DMS79 (cell line): ENCODE measurements around the gene CENPV.
"Not testable (repeated sequence)": the region's sequence is repeated elsewhere in the genome, so short reads cannot be mapped to it uniquely, and the experiment has no call there.

Experiments
- DNase-seq: peaks from one replicate; lab custom pipeline; 2025; lab: John Stamatoyannopoulos, UW

The CENPV gene

DNA sequence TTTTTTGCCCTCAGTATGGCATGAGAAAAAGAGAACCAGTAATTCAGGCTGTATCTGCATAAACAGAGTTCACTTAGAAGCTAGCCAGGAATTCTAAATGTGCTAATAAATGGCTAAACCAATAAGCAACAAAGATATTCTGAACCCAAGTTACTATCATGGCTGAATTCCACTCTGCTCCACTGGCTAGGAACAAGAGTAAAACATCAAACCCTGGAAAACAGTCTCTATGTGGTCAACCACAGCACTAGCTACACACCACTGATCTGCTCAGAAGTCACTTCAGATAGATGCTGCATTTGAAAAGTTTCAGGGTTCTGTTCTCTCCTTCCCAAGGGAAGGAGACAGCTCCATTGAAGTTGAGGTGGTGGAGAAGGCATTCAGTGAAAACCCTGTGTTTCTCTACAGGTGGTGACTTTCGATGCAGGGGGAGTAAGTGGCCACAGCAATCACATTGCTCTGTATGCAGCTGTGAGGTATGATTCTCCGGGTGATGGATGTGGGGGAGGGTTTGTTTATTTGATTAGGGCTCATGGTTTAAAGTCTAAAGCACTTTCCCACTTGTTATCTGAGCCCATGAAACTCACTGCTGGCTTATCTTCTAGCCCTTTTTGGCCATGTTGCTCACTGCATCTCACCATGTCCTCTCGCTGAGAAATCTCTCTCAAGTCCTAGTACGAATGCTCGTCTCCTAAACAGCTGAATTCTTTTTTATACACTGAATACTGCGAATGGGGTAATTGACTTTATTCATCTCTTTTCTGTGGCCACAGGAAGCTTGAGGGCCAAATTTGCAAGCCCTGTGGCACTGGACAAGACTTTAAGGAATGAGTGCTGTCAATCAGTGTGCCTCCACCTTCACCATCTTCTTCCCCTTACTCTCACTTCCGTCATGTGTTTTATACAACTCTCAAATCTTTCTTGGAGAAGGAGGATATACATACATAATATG, 39.9 kb downstream of the CENPV start:
- DNase-seq: no peak

GRCh38 chr17:16312061-16312460, 41.2 kb downstream of the CENPV start:
- DNase-seq: not testable (repeated sequence)

DNA sequence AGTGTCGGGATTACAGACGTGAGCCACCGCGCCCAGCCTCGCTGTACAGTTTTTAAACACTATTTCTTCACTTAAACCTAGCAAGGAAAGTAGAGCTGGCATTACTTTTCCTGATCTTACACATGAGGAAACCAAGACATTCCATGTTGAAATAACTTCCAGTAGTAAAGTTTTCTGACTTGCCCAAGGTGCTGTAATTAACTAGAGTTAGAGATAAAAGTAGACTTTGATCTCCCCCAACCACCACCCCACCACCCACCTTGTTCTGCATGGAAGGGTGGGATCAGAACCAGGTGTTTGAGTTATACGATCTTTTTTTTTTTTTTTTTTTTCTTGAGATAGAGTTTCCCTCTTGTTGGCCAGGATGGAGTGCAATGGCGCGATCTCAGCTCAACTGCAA, 47.1 kb downstream of the CENPV start:
- DNase-seq: no peak

DNA sequence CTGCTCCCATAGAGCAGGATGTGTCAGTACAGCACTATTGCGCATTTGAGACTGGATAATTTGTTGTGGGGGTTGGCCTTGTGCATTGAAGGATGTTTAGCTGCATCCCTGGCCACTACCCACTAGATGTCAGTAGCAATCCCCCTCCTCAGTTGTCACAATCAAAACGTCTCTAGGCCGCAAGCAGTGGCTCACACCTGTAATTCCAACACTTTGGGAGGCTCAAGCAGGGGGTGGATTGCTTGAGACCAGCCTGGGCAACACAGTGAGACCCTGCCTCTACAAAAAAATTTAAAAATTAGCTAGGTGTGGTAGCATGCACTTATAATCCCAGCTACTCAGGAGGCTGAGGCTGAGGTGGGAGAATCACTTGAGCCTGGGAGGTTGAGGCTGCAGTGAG, 48.4 kb downstream of the CENPV start:
- DNase-seq: no peak

DNA sequence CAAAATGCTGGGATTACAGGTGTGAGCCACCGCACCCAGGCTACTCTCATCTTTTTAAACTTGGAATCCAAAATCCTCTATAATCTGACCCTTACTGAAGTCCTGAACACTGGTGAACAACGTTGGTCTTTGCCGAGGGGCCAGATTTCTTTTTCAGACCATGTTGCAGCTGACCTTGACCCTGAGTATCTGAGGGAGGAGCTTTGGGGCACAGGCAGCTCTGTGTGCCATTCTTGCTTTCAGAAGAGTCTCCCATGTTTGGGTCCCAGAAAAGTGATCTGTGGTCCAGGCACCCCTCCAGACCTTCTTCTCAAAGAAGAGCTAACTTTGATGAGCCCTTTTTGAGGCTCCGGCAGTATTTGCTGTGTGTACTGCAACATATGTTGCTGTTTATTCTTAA, 50.4 kb downstream of the CENPV start:
- DNase-seq: no peak

- DNase-seq: no peak
Measured at GRCh38 chr17:16301963-16302855, 51.1 kb downstream of the CENPV start.

DNA sequence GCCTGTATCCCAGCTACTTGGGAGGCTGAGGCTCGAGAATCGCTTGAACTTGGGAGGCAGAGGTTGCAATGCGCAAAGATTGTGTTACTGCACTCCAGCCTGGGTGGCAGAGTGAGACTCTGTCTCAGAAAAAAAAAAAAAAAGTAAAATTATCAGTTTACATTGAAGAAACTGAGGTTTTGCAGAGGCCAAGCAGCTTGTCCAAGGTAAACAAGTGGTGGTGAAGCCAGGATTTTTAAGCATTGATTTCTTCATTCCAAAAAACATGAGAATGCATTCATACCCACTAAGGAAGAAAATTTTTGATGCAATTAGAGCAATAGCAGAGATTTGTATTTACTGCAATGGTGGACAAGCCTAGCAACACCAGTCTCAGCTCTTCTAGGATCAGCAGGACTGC, 52.7 kb downstream of the CENPV start:
- no peak for DNase-seq

DNA sequence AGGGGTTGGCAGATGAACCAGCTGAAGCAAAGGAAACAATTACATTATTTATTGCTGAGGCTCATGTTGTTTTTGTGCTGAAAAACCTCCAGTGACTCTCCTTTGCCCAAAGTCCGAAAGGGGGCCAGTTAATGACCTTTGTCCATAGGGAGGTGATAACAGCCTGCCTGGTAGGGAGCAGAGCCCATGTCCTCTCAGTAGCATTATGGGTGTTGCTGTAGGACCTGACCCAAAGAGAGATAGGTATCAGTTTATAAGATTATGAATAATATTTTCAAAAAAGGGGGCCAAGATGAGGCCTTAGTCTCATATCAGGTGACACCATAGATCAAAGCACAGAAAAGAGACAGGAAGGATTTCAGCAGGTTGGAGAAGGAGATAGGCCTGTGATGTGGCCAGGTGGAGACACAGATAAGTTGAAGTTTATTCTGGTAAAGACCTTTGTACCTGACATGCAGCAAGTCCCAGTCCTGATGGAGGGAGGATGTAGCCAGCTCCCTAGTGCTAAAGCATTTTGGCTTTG, 55.1 kb downstream of the CENPV start:
- no peak for DNase-seq

- no peak for DNase-seq
Measured at GRCh38 chr17:16297367-16298139, 55.7 kb downstream of the CENPV start.

- DNase-seq: not testable (repeated sequence)
Measured at GRCh38 chr17:16296072-16296471, 57.2 kb downstream of the CENPV start.

DNA sequence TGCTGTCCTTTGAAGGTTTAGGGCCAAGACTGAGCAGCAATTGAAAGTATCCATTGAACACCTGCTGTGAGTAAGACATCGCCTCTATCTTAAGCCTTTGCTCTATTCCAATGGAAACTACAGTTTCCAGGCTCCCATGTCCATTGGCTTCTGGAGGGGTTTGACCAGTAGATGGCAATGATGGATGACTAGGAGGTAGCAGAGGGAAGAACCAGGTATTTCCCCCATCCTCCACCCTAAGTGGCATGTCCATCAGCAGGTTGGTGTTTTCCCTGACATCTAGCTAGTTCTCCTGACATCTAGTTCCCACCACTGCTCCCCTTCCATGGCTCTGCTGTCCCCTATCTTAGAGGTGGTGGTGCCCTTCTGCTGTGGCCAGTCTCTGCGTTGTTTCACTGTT, 58.7 kb downstream of the CENPV start:
- DNase-seq: no peak

DNA sequence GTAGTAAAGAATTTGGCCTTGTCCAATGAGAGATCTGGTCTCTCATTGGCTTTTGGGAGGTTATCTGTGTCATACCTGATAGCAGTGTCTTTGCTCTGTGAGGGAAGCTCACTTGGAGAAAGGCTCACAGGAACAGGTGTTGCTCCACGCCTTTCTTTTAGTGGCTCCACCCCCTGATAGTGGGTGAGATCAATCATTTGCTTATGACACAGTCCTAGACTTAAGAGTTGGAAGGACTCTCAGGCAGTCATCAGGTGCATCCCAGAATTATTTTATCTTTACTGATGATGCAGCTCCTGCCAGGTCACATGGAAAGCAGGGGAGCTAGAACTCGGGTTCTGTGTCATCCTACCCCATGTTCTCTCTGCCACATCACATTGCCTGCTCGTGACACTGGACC, 59.3 kb downstream of the CENPV start:
- no peak for DNase-seq
